GM19043 (cell line): ENCODE results near the gene FAM110D.

Experiments used
- ATAC-seq: cut with Tn5 transposase; IDR thresholded peaks from one replicate; pipeline ENCODE4 v1.9.1; 2021; ENCODE audit warnings: low read depth; ENCODE audit not compliant: unreplicated experiment

Gene FAM110D

GRCh38 chr1:26127235-26128163 lies 31.4 kb upstream of the FAM110D start:
- no peak for ATAC-seq

GRCh38 chr1:26129778-26130177 lies 29.1 kb upstream of the FAM110D start:
- ATAC-seq = no peak

- ATAC-seq = no peak
Observed at GRCh38 chr1:26130695-26131094, 28.2 kb upstream of the FAM110D start.

- no peak for ATAC-seq
Observed at GRCh38 chr1:26132128-26132833, 26.6 kb upstream of the FAM110D start.

- ATAC-seq = no peak
Observed at GRCh38 chr1:26132834-26133167, 26.1 kb upstream of the FAM110D start.

- ATAC-seq = no peak
Observed at GRCh38 chr1:26134466-26134865, 24.4 kb upstream of the FAM110D start.

- no peak for ATAC-seq
Observed at GRCh38 chr1:26138974-26139558, 19.8 kb upstream of the FAM110D start.

GRCh38 chr1:26142159-26142558 lies 16.7 kb upstream of the FAM110D start:
- no peak for ATAC-seq

- ATAC-seq = no peak
Observed at GRCh38 chr1:26145041-26145959, 13.6 kb upstream of the FAM110D start.

GRCh38 chr1:26145960-26146294 lies 13.0 kb upstream of the FAM110D start:
- no peak for ATAC-seq

- ATAC-seq = no peak
Observed at GRCh38 chr1:26148887-26149286, 10.0 kb upstream of the FAM110D start.

- ATAC-seq = no peak
Observed at GRCh38 chr1:26153966-26154532, 4.8 kb upstream of the FAM110D start.

- no peak for ATAC-seq
Observed at GRCh38 chr1:26154750-26155149, 4.1 kb upstream of the FAM110D start.

GRCh38 chr1:26155370-26156284 lies 3.3 kb upstream of the FAM110D start:
- no peak for ATAC-seq

- no peak for ATAC-seq
Observed at GRCh38 chr1:26156285-26157038, 2.4 kb upstream of the FAM110D start.

- ATAC-seq = no peak
Observed at GRCh38 chr1:26158271-26158907, 490 bp upstream of the FAM110D start.

GRCh38 chr1:26159743-26160039 lies 812 bp downstream of the FAM110D start:
- ATAC-seq = no peak
